Skeletal muscle tissue (tissue), 5 donors: ENCODE results near the gene TAAR6. TPM values are rescaled to one million over a fixed set of nuclear protein-coding genes. Genes with fewer than 3 reads are reported as not detected.

Experiments
- H3K27ac ChIP-seq: one replicate; pipeline ENCODE4 v1.7.0; 2013; ENCODE audit warnings: mild to moderate bottlenecking, low read depth, low read length, inconsistent platforms
- H3K27me3 ChIP-seq, 3 donors: one replicate each; pipeline ENCODE4 v1.7.0; 2013; ENCODE audit warnings: low read length in 3 of 3; ENCODE audit not compliant: control insufficient read depth in 3 of 3, insufficient read depth in 3 of 3
- H3K36me3 ChIP-seq, 3 donors: one replicate each; pipeline ENCODE4 v1.7.0; 2013; ENCODE audit warnings: low read length in 3 of 3; ENCODE audit not compliant: control insufficient read depth in 3 of 3, insufficient read depth in 3 of 3
- H3K4me1 ChIP-seq, 3 donors: one replicate each; pipeline ENCODE4 v1.7.0; 2013; ENCODE audit warnings: low read length in 3 of 3, mild to moderate bottlenecking in 3 of 3; ENCODE audit not compliant: control insufficient read depth in 3 of 3, insufficient read depth in 3 of 3
- H3K4me3 ChIP-seq, 3 donors: one replicate each; pipeline ENCODE4 v1.7.0; 2013; ENCODE audit warnings: low read length in 3 of 3
- H3K9ac ChIP-seq, 3 donors: one replicate each; pipeline ENCODE4 v1.7.0; 2013; ENCODE audit warnings: low read length in 3 of 3, mild to moderate bottlenecking in 3 of 3, moderate library complexity in 2 of 3, low read depth in 1 of 3
- H3K9me3 ChIP-seq, 3 donors: one replicate each; pipeline ENCODE4 v1.7.0; 2013; ENCODE audit warnings: low read length in 3 of 3; ENCODE audit not compliant: control insufficient read depth in 3 of 3
- small RNA-seq: library from RNA; depleted of rRNA; stranded (forward); fragments of <200 nt; gene quantifications from one replicate; pipeline ENCODE3, GENCODE V24; 2014
- total RNA-seq: library from RNA; depleted of rRNA; stranded (reverse); fragments of >200 nt; gene quantifications from one replicate; pipeline ENCODE4 v1.2.3, GENCODE V29; 2014
- donor health status: Osteomylitis.

Gene TAAR6
- total RNA-seq, 1 donor from 2014 or later, result not detected

- no peak overlapping the region for H3K27ac ChIP-seq
- no peaks in the 10 kb centered on the region for H3K36me3 ChIP-seq
- no peaks in the 10 kb centered on the region for H3K4me1 ChIP-seq
- H3K9ac ChIP-seq, result no peak overlapping the region
- H3K9me3 ChIP-seq, result no peaks in the 10 kb centered on the region
- H3K27me3 ChIP-seq, result no peaks in the 10 kb centered on the region
- no peak overlapping the region for H3K4me3 ChIP-seq
Observed at GRCh38 chr6:132611616-132612015, 41.5 kb downstream of the TAAR6 start.

GRCh38 chr6:132612449-132613108, 42.5 kb downstream of the TAAR6 start:
- peaks cover 0 to 3% (median 0%) of the 10 kb centered on the region in 3 donors for H3K27me3 ChIP-seq
- no peaks in the 10 kb centered on the region for H3K36me3 ChIP-seq
- H3K9me3 ChIP-seq, result no peaks in the 10 kb centered on the region
- no peak overlapping the region for H3K4me3 ChIP-seq
- H3K9ac ChIP-seq, result no peak overlapping the region
- H3K27ac ChIP-seq, result no peak overlapping the region
- H3K4me1 ChIP-seq, result no peaks in the 10 kb centered on the region

GRCh38 chr6:132614554-132614953, 44.4 kb downstream of the TAAR6 start:
- H3K4me3 ChIP-seq, result no peak overlapping the region
- peaks cover 0 to 3% (median 0%) of the 10 kb centered on the region in 3 donors for H3K27me3 ChIP-seq
- H3K27ac ChIP-seq, result no peak overlapping the region
- H3K9me3 ChIP-seq, result no peaks in the 10 kb centered on the region
- no peaks in the 10 kb centered on the region for H3K36me3 ChIP-seq
- H3K9ac ChIP-seq, result no peak overlapping the region
- no peaks in the 10 kb centered on the region for H3K4me1 ChIP-seq

- Histone ChIP-seq H3K9me3 (no peaks in the 10 kb centered on the region), H3K9ac (no peak overlapping the region), H3K27me3 (peaks cover 0 to 3% (median 0%) of the 10 kb centered on the region in 3 donors), H3K36me3 (no peaks in the 10 kb centered on the region), H3K4me1 (no peaks in the 10 kb centered on the region), H3K27ac (no peak overlapping the region), H3K4me3 (no peak overlapping the region)
Observed at GRCh38 chr6:132616677-132617076, 46.6 kb downstream of the TAAR6 start.

Small RNAs within 50 kb of the gene (small RNA-seq; reads per million reads assigned to genes)
- gene TAAR7P, result not detected

Other genes starting within 250 kb of the TAAR6 start
- gene MOXD1, start 168.8 kb upstream of the TAAR6 start, total RNA-seq, result 1.0 TPM
- gene STX7, start 57.2 kb upstream of the TAAR6 start, total RNA-seq, result 10.4 TPM
- not detected for gene TAAR9, start 32.0 kb upstream of the TAAR6 start, total RNA-seq
- gene TAAR8, start 17.6 kb upstream of the TAAR6 start, total RNA-seq, result not detected
- gene TAAR5, start 19.4 kb downstream of the TAAR6 start, total RNA-seq, result not detected
- gene TAAR2, start 54.0 kb downstream of the TAAR6 start, total RNA-seq, result not detected
- gene TAAR1, start 88.9 kb downstream of the TAAR6 start, total RNA-seq, result not detected
- gene VNN1, start 143.7 kb downstream of the TAAR6 start, total RNA-seq, result under 0.01 TPM
- 8.4 TPM for gene VNN2, start 187.6 kb downstream of the TAAR6 start, total RNA-seq
- gene SLC18B1, start 228.3 kb downstream of the TAAR6 start, total RNA-seq, result 12.0 TPM
- gene RPS12, start 244.2 kb downstream of the TAAR6 start, total RNA-seq, result 1,506 TPM